Epithelial cell of prostate (primary cell): ENCODE measurements around the gene LGI4.
"Not testable (repeated sequence)": the region's sequence is repeated elsewhere in the genome, so short reads cannot be mapped to it uniquely, and the experiment has no call there.

Experiments
- DNase-seq: peaks from one replicate; pipeline ENCODE4 v3.0.0-alpha.2; 2011; ENCODE audit warnings: low read depth, low spot score
- H3K27ac ChIP-seq: fragments of 450-650 bp; 2 replicates; pipeline ENCODE4 v1.5.1; 2017; ENCODE audit warnings: mild to moderate bottlenecking

Gene LGI4

DNA sequence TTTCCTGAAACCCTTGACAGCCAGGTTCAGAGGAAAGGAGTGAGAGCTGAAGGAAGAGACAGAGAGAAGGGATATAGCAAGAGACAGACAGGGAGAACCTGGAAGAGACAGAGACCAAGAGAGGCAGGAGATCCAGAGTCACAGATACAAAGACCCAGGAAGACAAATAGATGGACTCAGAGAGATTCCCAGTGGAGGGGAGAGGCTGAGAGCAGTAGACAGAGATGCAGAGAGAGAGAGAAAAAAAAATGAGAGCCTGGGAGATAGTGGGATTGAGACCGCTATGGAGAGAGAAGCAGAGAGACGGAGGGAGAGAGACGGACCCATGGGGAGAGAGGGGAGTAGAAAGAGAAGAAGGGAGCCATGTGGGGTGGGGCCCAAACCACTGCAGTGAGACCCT, 9.0 kb upstream of the LGI4 start:
- no peak overlapping the region for H3K27ac ChIP-seq
- DNase-seq: no peak

DNA sequence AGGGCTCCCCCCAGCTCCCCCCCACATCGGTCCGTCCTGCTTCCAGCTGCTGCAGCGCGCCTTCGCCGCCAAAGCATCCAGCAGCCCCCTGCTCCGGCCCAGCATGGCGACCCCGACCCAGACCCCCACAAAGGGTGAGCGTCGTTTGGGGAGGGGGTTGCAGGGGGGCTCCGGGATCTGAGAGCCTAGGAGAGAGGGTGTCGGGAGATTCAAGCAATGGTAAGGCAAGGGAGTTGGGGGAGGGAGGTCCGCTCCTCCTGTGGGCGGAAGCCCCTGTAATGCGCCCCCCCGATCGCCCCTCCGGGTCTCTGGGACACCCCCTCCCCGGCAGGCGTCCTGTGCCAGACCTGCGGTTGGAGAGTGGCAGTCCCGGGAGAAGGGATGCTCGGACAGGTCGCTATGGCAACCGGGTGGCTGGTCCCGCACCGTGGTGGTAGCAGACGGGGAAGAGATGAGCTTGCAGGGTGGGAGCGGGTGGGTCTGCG, 8.4 kb upstream of the LGI4 start, which contains the start of gene FXYD7:
Gene FXYD7 (plus strand): TSS at position 25 of the 485 bp plus-strand sequence. CDS start 79 bp downstream, at position 104.
- no peak within 1 kb of the TSS for H3K27ac ChIP-seq
- DNase-seq: no peak

GRCh38 chr19:35142606-35143230, 7.9 kb upstream of the LGI4 start:
- H3K27ac ChIP-seq: no peak overlapping the region
- DNase-seq: no peak

GRCh38 chr19:35141837-35142605, 7.2 kb upstream of the LGI4 start:
- no peak for DNase-seq
- H3K27ac ChIP-seq: no peak overlapping the region

- H3K27ac ChIP-seq: no peak overlapping the region
- DNase-seq: peak; percentile 70
Measured at GRCh38 chr19:35140962-35141836, 6.3 kb upstream of the LGI4 start.

DNA sequence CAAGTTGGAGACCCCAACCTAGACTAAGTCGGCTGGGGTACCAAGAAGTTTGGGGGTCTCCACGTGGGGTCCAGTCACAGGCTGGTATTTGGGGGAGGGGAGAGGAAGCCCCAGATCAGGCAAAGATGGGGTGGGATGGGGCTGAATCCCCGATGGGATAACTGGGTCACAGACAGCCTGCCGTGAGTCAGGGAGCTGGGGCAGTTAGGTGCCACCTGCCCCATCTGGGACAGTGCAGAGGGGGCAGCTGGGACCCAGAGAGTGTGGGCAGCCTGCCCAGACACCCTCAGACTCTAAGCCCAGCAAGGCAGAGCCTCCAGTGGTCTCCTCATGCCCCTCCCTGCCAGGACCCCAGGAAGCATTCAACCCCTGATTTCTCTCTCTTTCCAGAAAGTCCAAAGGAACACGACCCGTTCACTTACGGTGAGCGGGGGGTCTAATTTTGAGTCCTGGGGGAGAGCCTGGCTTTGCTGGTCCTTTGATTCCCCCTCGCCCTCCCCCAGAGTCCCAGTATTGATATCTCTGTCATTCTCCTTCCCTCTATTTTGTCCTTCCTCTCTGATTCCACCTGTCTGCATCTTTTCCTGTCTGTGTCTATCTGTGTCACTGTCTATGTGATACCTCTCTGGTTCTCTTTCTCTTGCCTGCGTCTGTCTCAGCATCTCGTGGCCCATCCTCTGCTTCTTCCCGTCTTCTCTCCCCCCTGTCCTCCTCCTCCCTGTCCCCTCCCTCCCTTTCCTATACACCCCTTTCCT, 5.5 kb upstream of the LGI4 start:
- no peak for DNase-seq
- H3K27ac ChIP-seq: no peak overlapping the region

- DNase-seq: no peak
- H3K27ac ChIP-seq: no peak within 1 kb of the TSS
Measured at GRCh38 chr19:35138305-35138892, 3.5 kb upstream of the LGI4 start, which contains the start of gene FXYD1. FXYD1 (plus strand) TSS chr19:35138824; CDS start chr19:35140080, 1,256 bp downstream.

GRCh38 chr19:35136977-35137702, 2.3 kb upstream of the LGI4 start:
- no peak overlapping the region for H3K27ac ChIP-seq
- DNase-seq: no peak

GRCh38 chr19:35136231-35136630, 1.4 kb upstream of the LGI4 start:
- H3K27ac ChIP-seq: no peak overlapping the region
- DNase-seq: no peak

GRCh38 chr19:35135389-35135909, 590 bp upstream of the LGI4 start:
- H3K27ac ChIP-seq: no peak overlapping the region
- DNase-seq: no peak

DNA sequence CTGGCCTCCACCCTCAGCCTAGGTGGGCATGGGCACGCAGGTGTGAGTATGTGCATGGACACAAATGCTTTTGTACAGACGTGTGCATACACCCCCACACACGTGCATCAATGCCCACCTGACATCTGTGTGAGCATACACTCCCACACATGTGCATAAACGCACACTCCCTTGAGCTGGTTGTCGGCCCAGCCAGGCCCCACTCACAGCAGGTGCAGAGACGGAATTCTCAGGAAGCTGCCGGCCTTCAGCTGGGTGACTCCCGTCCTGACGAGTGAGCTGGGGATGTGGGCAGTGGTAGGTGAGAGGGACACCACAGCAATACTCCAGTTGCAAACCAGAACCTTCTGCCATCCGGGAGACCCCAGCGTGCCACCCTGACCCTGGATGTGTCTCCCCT, 1.0 kb downstream of the LGI4 start:
- DNase-seq: no peak
- no peak overlapping the region for H3K27ac ChIP-seq

DNA sequence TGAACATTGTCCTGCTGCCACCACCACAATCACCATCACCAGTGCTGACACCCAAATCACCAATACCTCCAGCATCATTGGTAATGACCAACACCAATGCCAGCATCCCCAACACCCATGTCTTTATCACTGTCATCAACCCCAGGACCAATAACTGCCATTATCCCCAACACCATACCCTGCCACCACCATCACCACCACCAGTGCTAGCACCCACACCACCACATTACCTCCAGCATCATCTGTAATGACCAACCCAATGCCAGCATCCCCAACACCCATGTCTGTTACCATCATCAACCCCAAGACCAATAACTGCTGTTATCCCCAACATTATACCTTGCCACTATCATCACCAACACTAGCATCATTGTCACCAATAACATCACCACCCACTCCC, 2.6 kb downstream of the LGI4 start:
- H3K27ac ChIP-seq: no peak overlapping the region
- DNase-seq: no peak

- no peak overlapping the region for H3K27ac ChIP-seq
- DNase-seq: no peak
Measured at GRCh38 chr19:35130761-35131720, 3.8 kb downstream of the LGI4 start.

GRCh38 chr19:35129724-35130274, 5.1 kb downstream of the LGI4 start:
- not testable (repeated sequence) for DNase-seq, H3K27ac ChIP-seq

DNA sequence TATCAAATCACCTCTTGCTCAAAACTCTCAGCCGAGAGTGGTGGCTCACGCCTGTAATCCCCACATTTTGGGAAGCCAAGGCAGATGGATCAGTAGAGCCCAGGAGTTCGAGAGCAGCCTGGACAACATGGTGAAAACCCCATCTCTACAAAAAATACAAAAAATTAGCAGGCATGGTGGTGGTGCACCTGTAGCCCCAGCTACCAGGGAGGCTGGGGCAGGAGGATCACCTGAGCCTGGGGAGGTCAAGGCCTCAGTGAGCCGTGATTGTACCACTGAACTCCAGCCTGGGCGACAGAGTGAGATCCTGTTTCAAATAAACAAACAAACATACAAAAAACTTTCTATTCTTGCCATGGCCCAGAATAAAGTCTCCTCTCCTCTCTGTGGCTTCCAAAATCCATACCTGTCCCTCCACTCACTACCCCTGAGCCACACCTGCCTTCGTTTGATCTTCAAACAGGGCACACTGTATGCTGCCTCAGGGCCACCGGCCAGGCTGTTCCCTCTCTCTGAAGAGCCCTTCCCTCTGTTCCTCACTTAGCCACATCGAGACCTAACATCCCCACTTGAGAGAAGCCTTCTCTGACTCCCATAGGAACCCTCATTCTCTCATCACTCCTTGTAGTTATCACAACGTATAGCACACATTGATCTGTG, 6.3 kb downstream of the LGI4 start:
- H3K27ac ChIP-seq: no peak overlapping the region
- no peak for DNase-seq

DNA sequence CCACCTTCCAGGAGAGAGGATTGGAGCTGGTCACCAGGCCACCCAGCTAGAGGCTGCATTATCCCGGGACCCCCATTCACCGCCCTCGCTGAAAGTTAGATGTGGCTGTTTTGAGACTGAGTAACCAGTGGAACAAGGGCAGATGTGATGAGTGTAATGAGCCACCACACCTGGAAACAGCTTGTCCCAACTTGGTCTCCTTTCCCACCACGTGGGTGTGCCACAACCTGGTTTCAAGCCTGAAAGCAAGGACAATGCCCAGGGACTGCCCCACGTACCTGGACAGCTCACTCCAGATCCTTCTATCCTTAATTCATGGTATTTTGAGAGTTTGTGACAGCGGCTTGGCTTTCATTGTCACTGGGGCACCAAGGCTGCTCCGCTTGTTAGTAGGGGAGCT, 7.0 kb downstream of the LGI4 start:
- no peak for DNase-seq
- peak overlapping the region; percentile 35 for H3K27ac ChIP-seq

DNA sequence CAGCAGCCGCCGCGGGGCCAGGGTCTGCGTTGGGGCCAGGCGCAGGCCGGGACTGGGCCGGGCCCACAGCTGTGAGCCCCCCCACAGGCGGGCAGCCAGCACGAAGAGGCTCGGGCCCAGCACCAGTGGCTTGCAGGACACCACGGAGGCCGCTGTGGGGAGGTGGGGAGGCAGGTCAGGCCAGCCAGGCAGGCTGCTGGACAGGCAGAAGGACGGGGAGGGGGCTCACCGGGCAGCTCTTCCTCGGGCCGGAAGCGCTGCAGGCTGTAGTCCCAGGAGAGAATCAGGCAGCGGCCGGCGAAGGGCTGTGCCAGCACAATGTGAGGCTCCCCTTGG, 8.3 kb downstream of the LGI4 start:
- no peak overlapping the region for H3K27ac ChIP-seq

More for the DNA sequence above, 8.3 kb downstream of the LGI4 start:
- no peak for DNase-seq
